ENCODE measurements around the gene ATP2B3.

Gene ATP2B3

DNA sequence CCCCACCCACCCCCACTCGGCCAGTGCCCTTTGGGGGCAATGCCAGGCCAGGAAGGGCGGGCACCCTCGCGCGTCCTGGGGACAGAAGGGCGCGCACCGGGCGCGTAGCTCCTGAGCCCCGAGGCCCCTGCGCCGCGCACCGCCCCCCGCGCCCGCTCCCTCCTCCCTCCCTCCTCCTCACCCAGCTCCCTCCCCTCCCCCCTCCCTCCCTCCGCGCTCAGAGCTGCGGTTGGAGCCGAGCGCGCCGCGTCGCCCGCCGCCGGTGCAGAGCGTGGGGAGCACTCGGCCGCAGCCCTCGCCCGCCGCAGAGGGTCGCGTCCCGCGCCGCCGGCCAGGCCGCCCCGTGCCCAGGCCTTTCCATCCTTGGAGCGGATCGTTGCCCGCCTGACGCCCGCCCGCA lies at the start of gene ATP2B3:
Gene ATP2B3 (plus strand): TSS at position 220 of the 400 bp plus-strand sequence. CDS start 18,606 bp downstream, outside the sequence.
- DNase-seq, result no peak

DNA sequence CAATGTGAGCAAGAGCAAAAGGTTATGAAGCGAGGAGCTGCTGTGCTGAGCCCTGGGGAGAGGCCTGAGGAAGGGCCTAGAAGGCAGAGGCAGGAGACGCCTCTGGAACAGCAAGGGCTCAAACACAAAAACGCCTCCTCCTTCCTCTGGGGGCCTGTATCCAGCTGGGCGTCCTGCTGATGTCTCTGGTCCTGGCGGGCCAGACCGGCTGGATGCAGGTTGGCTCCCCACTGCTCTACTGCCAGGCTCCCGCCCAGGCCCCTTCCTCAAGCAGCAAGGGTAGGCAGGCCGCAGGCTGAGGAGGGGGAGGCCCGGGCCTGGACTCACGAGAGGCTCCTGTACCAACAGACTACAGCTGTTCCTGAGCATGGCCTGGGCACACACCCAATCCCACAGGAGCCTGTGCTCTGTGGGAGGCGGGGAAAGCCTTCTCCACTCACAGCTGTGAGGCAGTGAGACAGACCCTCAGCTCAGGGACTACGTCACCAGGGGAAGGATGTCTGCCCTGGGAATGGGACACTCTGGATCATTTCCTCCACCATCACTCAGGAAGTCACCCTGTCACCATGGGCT lies 49.3 kb upstream of the ATP2B3 start:
- no peak for DNase-seq

DNA sequence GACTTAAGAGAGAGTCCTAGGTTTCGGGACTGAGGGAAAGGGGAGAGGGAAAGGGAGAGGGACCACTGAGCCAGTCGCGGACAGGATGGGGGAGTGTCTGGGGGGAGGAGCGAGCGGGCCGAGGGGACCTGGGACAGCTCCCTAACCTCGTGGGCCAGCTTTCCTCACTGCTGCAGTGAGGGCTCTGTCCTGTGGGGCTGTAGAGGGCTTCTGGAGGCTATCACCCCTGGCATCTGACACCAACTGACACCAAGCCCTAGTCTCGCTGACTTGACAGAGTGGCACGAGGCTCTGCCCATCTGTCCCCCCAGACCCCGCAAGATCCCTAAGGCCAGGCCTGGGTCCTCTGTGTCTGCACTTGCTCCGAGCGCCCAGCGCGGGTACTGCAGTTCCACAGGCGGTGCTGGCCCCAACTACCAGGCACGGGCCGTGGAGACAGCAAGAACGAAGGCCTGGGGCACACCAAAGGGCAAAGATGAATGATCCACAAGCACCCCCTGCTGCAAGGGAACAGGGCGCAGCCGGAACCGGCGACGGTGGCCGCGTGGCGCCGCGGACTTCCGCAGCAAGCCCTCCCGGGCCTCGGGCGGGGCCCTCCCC lies 47.5 kb upstream of the ATP2B3 start:
- DNase-seq, result peak; percentile 25

DNA sequence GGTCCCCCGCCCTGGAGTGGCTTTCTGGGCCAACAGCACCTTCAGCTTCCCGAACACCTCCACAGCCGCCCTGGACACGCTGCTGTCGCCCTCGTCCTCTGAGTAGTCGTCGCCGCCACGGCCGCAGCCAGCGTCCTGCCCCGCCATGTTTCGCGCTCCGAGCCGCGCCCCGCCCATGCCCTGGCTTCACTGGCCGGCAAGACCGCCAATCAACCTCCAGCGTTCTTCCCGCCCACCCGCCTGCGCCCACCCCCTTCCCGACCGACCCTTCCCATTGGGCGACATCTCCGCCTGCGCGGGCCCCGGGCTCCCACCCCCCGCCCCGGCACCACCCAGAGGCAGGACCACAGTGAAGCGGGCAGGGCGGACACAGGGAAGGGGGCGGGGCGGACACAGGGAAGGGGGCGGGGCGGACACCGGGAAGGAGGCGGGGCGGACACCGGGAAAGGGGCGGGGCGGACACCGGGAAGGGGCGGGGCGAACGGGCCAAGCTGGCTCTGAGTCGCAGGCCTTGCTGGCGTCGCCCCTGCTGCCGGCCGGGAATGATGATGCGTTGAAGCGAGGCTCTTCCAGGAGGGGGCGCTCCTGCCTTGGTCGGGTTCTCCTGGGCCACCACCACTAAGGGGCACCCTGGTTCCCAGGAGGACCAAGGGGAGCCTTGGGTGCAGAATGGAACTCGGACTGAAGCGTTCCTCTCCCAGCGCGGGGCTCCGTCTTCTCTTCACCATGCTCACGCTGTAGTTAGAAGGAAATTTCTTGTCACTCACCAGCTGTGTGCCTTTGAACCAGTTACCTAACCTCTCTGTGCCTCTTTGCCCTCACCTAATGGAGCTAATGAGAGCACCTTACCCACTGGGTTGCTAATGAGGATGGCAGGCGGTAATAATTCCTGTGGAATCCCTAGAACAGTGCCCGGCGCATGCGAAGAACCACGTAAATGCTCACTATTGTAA lies 46.8 kb upstream of the ATP2B3 start, which contains the start of gene HAUS7:
Gene HAUS7 (minus strand): TSS at position 166 of the 953 bp plus-strand sequence. CDS start 19 bp downstream, at position 147.
- peak; percentile 85 for DNase-seq

DNA sequence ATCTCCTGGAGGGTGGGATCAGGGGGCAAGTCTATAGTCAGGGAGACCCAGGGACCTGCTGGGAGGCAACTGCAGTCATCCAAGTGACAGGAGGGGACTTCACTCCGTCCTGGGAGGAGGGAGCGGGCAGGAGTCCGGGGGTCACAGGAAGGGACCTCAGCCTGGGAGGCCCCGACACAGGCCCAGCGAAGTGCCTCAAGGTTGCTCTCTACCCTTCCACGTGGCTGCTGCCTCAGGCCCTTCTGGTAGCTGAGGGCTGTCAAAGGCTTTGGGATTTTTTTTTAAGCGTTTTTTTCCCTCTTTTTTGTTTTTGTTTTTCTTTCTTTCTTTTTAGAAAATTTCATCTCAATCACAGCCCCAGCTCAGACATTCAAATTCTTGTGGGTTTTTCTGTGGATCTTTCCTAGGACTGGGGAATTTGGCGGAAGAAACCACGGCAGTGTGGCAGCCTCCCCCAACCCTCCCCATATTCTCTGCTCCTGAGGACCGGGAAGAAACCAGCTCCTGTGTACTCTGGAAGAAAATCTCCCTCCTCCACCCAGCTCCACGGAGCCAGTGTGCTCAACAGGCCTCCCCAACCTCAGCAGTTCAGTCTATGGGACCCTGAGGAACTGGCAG lies 45.7 kb upstream of the ATP2B3 start:
- DNase-seq, result no peak

DNA sequence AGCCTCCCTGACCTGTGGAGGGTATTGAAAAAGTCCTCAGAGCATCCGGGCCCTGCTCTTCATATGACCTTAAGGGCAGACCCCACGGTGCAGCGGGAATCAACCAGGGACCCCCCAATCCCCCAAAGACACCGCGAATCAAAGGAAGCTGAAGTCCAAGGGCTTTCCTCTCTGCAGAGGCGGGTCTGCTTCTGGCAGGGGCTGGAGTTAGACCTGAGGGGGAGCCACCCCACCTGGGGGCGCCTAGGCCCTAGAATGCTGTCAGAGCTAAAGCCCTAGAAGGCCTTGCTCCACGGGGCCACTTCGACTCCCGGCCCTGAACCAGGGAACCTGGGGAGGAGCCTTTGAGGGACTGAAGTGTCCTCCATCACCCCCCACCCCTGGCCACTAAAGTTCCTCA lies 44.3 kb upstream of the ATP2B3 start:
- DNase-seq, result no peak

DNA sequence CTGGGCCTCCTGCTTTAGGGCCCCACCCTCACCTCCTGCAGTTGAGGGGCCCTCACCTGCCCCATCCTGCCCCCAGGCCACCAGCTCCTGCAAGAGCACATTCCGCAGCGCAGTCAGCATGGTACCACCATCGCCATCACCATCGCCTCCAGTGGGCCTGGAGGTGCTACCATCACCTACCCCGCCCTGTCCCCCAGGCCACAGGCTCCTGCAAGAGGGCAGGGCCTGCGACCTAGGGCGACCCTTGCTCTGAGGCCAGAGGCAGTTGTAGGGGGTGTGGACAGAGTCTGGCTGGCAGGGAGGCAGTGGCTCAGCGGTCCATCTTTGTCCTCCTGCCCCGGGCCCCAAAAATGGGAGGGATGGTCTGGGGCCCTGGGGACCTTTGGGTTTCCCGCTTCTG lies 43.2 kb upstream of the ATP2B3 start:
- no peak for DNase-seq

DNA sequence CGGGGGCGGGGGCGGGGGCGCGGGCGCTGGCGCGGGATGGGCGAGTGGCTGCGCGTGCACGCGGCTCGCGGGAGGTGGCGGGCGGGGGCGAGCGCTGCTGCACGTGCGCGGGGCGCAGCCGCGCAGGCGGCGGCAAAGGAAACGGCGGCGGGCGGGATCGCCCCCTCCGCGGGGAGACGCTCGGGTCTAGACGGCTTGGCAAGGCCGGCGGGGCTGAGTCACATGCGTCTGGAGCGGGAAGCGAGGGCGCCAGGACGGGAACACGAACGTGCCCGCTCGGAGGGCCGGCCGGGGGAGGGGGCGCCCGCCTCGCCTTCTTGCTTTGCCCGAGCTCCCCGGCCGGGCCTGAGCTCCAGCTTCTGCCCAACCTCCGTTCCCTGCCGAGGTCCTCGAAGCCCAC lies 42.7 kb upstream of the ATP2B3 start:
- DNase-seq, result peak; percentile 2

DNA sequence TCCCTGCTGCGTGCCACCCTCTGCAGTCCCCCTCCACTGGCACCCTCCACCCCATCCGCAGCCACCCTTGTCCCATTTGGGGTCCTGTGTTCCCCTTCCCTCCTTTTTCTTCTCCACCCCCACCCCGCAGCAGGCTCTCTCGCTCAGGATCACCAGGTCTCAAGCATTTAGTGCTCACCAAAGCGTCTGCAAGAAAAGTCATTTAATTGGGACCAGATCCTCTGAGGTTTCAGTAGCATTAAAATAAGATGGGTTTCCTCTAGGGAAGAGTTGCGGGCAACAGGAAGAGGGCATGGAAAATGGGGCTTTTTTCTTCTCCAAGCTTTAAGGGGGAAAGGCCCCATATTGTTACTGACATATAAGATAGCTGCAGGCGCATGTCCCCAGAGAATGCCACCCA lies 42.2 kb upstream of the ATP2B3 start:
- DNase-seq, result no peak

DNA sequence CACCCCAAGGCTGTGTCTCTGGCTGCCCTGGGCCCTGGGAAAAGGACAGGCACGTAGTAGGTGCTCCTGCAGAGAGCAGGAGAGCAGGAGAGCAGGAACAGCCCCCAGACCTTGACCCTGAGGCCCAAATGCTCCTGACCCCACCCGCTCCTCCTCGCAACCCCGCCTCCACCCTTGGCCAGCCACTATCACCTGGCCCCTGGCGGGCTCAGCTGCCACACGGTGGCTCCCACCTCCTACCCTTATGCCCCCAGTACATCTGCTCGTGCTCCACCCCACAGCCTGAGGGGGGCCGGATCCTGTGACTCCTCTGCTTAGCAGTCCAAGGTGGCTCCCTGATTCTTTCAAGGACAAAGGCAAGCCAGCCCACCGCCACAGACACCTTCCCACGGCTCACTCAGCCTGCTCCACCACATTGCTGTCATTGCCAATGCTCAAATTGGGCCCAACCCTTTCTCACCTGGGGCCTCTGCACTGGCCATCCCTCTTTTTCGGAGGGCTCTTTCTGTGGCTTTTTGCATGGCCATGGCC lies 41.6 kb upstream of the ATP2B3 start:
- DNase-seq, result no peak

DNA sequence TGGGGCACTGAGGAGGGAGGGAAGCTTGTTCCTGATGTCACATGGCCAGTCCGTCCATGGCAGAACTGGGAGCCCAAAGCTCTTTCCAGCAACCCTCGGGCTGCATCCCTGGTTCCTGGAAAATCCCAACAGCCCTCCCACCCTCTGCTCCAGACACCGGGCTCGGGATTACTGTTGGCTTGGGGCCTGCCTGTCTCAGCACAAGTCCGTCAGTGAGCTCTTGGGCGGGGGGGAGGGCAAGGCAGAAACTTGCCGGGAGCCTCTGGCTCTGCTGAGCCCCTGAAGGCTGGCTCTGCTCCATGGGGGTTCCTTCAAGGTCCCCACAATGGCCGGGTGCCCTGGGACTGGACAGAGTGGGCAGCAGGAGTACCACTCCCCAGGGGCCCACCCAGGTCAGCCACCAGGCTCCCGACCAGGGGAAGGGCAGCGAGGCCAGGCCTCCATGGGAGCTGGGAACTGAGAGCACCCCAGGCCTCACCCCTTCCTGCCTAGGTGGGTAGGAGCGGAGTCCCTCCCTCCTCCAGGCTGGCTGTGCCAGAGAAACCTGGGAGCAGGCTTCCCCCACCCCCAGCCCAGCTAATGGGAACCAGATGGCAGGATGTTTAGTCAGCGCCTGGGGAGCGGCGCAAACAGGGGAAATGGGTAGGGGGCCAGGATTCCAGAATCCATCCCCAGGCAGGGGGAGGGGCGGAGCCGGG lies 40.6 kb upstream of the ATP2B3 start:
- no peak for DNase-seq

DNA sequence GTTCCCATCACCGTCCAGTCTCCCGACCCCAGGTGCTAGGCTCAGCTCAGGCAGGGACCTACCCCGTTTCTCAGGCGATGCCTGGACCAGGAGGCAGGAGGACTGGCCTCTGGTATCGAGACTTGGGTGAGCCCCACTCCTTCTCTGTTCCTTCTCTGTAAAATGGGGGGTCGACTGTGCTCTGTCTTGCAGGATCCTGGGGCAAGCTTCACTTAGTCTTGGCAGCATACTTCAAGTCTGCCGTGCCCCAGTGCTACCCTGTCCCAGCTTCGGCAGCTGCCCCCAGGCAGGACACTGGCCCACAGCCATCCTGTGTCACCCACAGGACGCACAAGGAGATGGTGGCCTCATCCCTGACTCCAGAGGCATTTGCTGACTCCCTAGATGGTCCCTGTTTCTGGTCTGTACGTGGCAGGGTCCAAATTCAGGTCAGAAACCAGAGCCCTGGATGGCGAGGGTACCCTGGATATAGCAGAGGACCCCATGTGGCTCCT lies 40.0 kb upstream of the ATP2B3 start:
- no peak for DNase-seq

DNA sequence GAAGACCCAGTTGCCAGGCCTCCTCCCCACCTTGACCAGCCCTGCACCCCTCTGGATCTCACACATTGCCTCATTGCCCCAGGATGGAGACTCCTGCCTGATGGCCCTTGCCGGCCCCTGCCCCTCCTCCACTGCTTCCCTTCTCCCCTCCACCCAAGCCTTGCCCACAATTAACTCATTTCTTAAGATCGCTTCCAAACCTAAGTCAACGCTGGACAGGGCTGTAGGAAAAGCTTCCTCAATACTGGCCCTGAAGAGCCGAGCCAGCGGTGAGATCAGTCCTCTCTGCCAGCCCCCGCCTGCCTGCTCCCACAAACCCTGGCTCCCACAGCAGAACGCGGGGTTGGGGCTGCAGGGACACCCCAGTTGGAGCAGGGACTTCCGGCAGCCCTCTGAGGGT lies 39.5 kb upstream of the ATP2B3 start:
- no peak for DNase-seq

DNA sequence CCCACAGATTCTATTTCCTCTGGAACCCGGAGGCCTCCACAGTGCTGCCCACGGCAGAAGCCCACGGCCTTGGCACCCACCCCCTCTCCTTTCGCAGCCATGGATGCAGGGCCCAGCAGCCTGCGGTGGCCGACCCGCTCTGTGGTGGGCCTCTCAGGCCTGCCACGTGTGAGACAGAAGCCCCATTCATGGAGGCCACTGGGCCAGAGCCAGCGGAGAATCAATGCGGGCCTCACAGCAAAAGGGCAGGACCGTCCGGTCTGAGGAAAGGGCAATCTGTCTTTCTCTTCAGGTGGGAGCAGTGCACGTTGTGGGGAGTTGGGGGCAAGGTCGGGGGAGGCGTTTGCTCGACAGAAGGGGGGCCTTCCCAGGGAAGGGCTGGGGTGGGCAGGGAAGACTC lies 38.7 kb upstream of the ATP2B3 start:
- DNase-seq, result no peak

DNA sequence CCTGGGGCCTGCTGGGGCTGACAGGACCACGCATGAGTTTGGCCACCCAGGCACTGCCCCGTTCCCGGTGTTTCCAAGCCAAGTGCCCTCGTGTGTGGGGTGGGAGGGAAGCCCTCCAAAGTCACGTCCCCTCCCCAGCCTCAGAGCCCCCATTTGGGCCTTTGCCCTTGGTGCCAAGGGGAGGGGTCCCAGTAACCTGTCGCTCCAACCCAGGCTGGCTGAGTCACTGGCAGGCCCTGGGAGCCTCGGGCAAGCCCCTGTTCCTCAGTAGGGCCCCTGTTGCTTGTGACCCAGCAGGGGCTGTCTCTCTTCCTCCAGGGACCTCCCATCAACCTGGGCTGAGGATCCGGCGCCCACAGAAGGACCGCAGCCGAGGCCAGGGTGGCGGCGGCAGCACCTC lies 36.4 kb upstream of the ATP2B3 start:
- no peak for DNase-seq

DNA sequence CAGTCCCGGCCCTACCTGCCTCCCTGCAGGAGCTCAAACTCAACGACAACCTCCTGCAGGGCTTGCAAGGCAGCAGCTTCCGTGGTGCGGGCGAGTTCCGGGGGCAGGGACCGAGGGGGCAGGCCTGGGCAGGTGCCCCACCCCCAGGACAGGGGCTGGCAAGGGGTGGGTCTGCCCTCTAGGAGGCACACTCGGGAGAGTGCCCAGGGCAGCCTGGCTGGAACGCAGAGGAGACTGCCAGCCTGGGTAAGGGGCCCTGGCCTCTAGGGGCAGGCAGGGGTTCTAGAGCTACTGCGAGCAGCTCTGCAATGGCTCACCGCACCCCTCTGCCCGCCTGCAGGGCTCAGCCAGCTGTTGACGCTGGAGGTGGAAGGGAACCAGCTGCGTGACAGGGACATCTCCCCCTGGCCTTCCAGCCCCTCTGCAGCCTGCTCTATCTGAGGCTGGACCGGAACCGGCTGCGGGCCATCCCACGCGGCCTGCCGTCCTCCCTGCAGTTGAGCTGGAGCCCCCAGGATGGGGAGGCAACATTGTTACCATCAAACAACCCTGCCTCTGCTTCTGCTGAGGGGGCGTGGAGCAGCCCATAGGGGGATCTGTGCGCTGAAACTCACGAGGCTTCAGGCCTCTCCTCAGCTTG lies 34.9 kb upstream of the ATP2B3 start:
- DNase-seq, result no peak

DNA sequence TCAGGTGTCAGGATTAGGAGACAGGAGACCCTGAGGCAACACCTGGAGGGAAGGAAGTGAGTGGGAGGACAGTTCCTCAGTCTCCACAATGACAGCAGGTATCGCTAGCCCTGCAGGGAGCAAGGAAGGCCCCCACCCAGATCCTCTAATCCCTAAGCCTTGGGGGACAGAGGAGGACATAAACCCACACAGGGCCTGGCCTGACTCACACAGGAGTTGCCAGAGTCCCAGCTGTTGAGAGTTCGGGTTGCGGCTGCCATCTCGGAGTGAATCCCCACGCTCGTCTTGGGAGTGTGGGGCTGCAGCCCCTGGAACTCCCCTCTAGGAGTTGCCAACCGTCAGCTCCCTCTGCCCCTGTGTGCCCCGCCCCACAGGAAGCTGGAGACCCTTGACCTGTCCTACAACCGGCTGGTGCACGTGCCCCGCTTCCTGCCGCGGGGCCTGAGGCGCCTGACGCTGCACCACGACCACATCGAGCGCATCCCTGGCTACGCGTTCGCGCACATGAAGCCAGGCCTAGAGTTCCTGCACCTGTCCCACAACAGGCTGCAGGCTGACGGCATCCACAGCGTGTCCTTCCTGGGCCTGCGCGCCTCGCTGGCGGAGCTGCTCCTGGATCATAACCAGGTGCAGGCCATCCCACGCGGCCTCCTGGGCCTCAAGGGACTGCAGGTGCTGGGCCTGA lies 31.9 kb upstream of the ATP2B3 start:
- DNase-seq, result no peak

DNA sequence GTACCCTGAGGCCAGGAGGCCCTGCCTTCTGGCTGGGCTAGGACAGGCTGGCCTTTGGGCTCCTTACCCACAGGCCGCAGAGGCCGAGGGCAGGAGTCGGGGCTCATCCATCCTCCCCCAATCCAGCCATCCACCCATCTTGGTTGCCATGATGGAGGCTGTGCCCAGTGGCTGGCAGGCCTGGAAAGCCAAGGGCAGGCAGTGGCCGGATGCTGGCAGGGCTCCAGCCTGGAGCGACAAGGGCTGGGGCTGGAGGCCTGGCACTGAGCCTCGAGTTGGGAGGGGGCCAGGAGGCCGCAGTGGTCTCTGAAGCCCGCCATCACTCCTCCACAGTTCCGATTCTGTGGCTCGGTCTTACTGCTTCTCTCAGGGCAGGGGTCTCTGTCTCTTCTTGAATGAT lies 31.3 kb upstream of the ATP2B3 start:
- DNase-seq, result no peak

DNA sequence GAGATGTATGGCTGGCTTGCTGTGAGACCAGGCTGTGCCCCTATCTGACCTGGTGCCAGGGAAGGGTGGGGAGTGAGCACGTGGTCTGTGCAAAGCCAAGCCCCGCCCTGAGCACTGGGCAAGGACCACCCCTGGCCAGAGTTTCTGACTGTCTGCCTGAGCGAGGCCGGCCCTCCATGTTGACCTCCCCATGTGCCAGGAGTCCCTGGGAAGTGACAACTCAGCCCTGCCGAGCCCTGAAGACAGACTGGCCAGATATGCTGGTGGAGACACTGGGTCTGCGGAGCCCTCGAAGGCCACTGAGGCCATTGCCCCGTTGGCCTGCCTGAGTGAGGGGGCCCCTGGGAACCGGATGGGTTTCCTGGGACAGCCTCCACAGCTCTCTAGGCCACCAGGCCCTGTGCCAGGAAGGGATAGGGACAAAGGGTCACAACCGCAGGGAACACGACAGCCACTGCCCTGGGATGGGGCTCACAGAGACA lies 29.8 kb upstream of the ATP2B3 start:
- DNase-seq, result no peak

DNA sequence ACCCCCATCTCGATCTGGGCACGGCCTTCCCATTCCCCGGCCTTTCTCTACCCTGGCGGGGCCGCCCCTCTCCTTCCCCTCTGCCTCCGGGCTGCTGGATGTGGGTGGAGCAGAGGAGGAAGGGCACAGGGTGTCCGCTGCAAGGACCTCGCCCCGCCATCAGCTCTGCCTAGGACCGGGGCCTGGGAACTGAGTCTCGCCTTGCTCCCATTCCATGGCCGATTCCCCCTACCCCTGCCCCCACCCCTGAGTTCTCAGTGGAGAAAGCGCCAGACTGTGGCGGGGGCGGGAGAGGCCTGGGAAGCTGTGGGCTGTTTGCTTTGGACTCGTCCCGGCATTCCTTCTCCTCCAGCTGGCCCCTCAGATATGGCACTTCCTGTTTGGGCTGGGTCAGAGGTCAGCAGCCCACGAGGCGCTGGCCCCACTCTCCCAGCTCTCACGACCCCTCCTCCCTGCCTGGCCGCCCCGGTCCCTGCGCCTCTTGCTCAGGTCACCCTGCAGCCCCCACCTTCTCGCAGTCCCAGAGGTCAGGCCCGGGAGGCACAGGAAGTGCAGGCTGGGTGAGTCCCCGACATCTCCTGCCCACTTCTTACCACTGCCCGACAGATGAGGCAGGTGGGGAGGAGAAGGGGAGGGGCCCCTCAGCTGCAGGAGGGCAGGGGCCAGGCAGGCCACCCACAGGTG lies 29.1 kb upstream of the ATP2B3 start:
- DNase-seq, result no peak
